Stomach (tissue), 9 donors: ENCODE measurements around the gene PCDHGA8. TPM values are rescaled to one million over a fixed set of nuclear protein-coding genes. Genes with fewer than 3 reads are reported as not detected.
"Not testable (repeated sequence)": the region's sequence is repeated elsewhere in the genome, so short reads cannot be mapped to it uniquely, and the experiment has no call there.

Experiments
- DNase-seq, 2 donors: peaks; one replicate each; pipeline versions ENCODE4 v3.0.0 to v3.0.0-alpha.2; 2013 to 2019
- H3K27ac ChIP-seq, 5 donors: fragments of 200-600 bp in 4 of 5; sonication (generic) in 4 of 5; one replicate each; pipeline ENCODE4 v1.5.1; 2013 to 2019; ENCODE audit warnings: mild to moderate bottlenecking in 1 of 5, moderate library complexity in 1 of 5
- H3K27me3 ChIP-seq, 3 donors: fragments of 200-600 bp; sonication (generic); one replicate each; pipeline ENCODE4 v1.5.1; 2017 to 2019; ENCODE audit warnings: mixed run types in 1 of 3
- H3K36me3 ChIP-seq, 4 donors: fragments of 200-600 bp; sonication (generic); 1 replicate in 3 of 4; 2 replicates in 1 of 4; pipeline ENCODE4 v1.5.1; 2016 to 2019
- H3K4me1 ChIP-seq, 4 donors: fragments of 200-600 bp; sonication (generic); one replicate each; pipeline ENCODE4 v1.5.1; 2016 to 2019
- H3K4me3 ChIP-seq, 4 donors: fragments of 200-600 bp; sonication (generic) in 3 of 4; one replicate each; pipeline ENCODE4 v1.5.1; 2016 to 2019; ENCODE audit warnings: mild to moderate bottlenecking in 1 of 4
- H3K9me3 ChIP-seq, 4 donors: fragments of 200-600 bp; sonication (generic); one replicate each; pipeline ENCODE4 v1.5.1; 2016 to 2019
- CTCF ChIP-seq, 7 experiments: fragments of 450-650 bp in 4 of 7; fragments of 200-600 bp in 3 of 7; sonication (generic) in 3 of 7; IDR thresholded peaks; one replicate each; pipeline ENCODE4 v1.5.1; 2016 to 2019; ENCODE audit warnings: antibody characterized with exemption in 7 of 7, control low read depth in 2 of 7, mild to moderate bottlenecking in 1 of 7
- EP300 ChIP-seq: sonication (generic); formaldehyde crosslinking; IDR thresholded peaks from one replicate; pipeline ENCODE4 v1.6.1; 2017; ENCODE audit warnings: antibody characterized with exemption
- POLR2A ChIP-seq, 4 donors: fragments of 450-650 bp; IDR thresholded peaks; one replicate each; pipeline ENCODE4 v1.6.1; 2016; ENCODE audit warnings: antibody characterized with exemption in 4 of 4, control low read depth in 2 of 4, mild to moderate bottlenecking in 1 of 4, moderate library complexity in 1 of 4
- POLR2AphosphoS5 ChIP-seq, 3 donors: sonication (generic); formaldehyde crosslinking; IDR thresholded peaks; one replicate each; pipeline ENCODE4 v1.6.1; 2016; ENCODE audit warnings: antibody characterized with exemption in 3 of 3
- WGBS, 5 donors: extraction: QIAGEN DNeasy Blood & Tissue Kit in 3 of 5; methylation state at CpG; one replicate each; pipeline versions ENCODE4 v1.1.5 to v1.1.7; 2013 to 2018; 5-methylcytosine and 5-hydroxymethylcytosine counted together
- intact Hi-C: fragments of 100-400 bp; cut with DNase I; formaldehyde crosslinking; loops from one replicate; pipeline ENCODE4 v1.15.1; 2023; ENCODE audit warnings: low total_unique reads
- polyA plus RNA-seq, 3 donors: library from polyadenylated mRNA; stranded (reverse); fragments of 200-250 nt; gene quantifications; one replicate each; pipeline ENCODE4 v1.2.3, GENCODE V29; 2013
- total RNA-seq, 5 donors: library from RNA; depleted of rRNA; stranded (reverse); fragments of >200 nt; gene quantifications; one replicate each; pipeline versions ENCODE4 v1.1.0 to v1.2.3, GENCODE V29; 2014 to 2016
- donor health status: healthy with polysubstance abuse.
- donor health status: Bipolar disorder and iron deficiency.
- donor health status: healthy.

Gene PCDHGA8
- total and polyA plus RNA-seq, 8 donors = under 0.01 to 12.5 (median 0.29) TPM; not detected in 1

- WGBS, 5 donors = 9 to 14% (median 12%) methylated on average over 38 to 50 of the region's 51 CpGs
- Histone ChIP-seq H3K27me3 (peaks cover 0 to 82% (median 44%) of the 10 kb centered on the region in 3 donors), H3K36me3 (peaks cover 0 to 13% (median 6%) of the 10 kb centered on the region in 4 donors), H3K9me3 (peaks cover 49 to 100% (median 95%) of the 10 kb centered on the region in 4 donors), H3K4me3 (peak within 1 kb of the TSS; percentile 11 to 35 (median 20))
- intact Hi-C loops, H3K27ac ChIP-seq, H3K4me1 ChIP-seq: not testable (repeated sequence)
- peak in 1 of 2 donors; percentile 71 for DNase-seq
- TF ChIP-seq CTCF (IDR thresholded peaks at IDR 0.05) = peak in 3 of 7 experiments; percentile 23 to 30 (median 29)
These were observed 15.5 kb downstream of the PCDHGA8 start, which contains the start of gene PCDHGB6 for GRCh38 chr5:141407790-141408505. Gene PCDHGB6 (plus strand): TSS chr5:141408021. CDS start chr5:141408203, 182 bp downstream.

GRCh38 chr5:141409598-141410306 lies 17.3 kb downstream of the PCDHGA8 start:
- H3K27ac ChIP-seq = no peak overlapping the region
- DNase-seq = no peak
- no peak overlapping the region for H3K4me3 ChIP-seq
- peaks cover 0 to 10% (median 2%) of the 10 kb centered on the region in 4 donors for H3K4me1 ChIP-seq
- H3K36me3 ChIP-seq = peaks cover 0 to 18% (median 8%) of the 10 kb centered on the region in 4 donors
- intact Hi-C loops = loop anchor here (10.0 kb wide), 1 partner anchor 115 kb away; no protein-coding TSS in a partner anchor
- TF ChIP-seq POLR2AphosphoS5 (IDR thresholded peaks at IDR 0.05) (no peak), POLR2A (IDR thresholded peaks at IDR 0.05) (no peak), CTCF (IDR thresholded peaks at IDR 0.05) (no peak), EP300 (no peak)
- WGBS, 5 donors = 22 to 36% (median 24%) methylated on average over 13 to 64 of the region's 64 CpGs
- H3K27me3 ChIP-seq = peaks cover 0 to 84% (median 37%) of the 10 kb centered on the region in 3 donors
- peaks cover 52 to 100% (median 95%) of the 10 kb centered on the region in 4 donors for H3K9me3 ChIP-seq

GRCh38 chr5:141411575-141411974 lies 19.1 kb downstream of the PCDHGA8 start:
- 47 to 64% (median 53%) methylated on average over 3 of the region's 3 CpGs for WGBS, 5 donors
- TF ChIP-seq CTCF (IDR thresholded peaks at IDR 0.05) = no peak
- no peak for DNase-seq
- peaks cover 0 to 14% (median 8%) of the 10 kb centered on the region in 4 donors for H3K36me3 ChIP-seq
- peaks cover 0 to 79% (median 34%) of the 10 kb centered on the region in 3 donors for H3K27me3 ChIP-seq
- intact Hi-C loops = loop anchor here (10.0 kb wide), 1 partner anchor 113 kb away; no protein-coding TSS in a partner anchor
- no peak overlapping the region for H3K4me3 ChIP-seq
- H3K4me1 ChIP-seq = peaks cover 0 to 15% (median 2%) of the 10 kb centered on the region in 4 donors
- no peak overlapping the region for H3K27ac ChIP-seq
- H3K9me3 ChIP-seq = peaks cover 50 to 99% (median 91%) of the 10 kb centered on the region in 4 donors

- Histone ChIP-seq H3K27me3 (peaks cover 0 to 81% (median 31%) of the 10 kb centered on the region in 3 donors), H3K27ac (no peak within 1 kb of the TSS), H3K4me1 (peaks cover 0 to 20% (median 5%) of the 10 kb centered on the region in 4 donors), H3K9me3 (peaks cover 43 to 99% (median 89%) of the 10 kb centered on the region in 4 donors), H3K4me3 (peak within 1 kb of the TSS; percentile 27 to 48 (median 39)), H3K36me3 (peaks cover 0 to 14% (median 8%) of the 10 kb centered on the region in 4 donors)
- 7 to 20% (median 10%) methylated on average over 24 to 31 of the region's 31 CpGs for WGBS, 5 donors
- peak; percentile 67 to 77 for DNase-seq
- intact Hi-C loops = loop anchor here (10.0 kb wide), 1 partner anchor 112 kb away; no protein-coding TSS in a partner anchor
- TF ChIP-seq CTCF (IDR thresholded peaks at IDR 0.05) (peak in 4 of 7 experiments; percentile 22 to 46 (median 33)), POLR2A (IDR thresholded peaks at IDR 0.05) (no peak)
These were observed 20.6 kb downstream of the PCDHGA8 start, which contains the start of gene PCDHGA10 for GRCh38 chr5:141412854-141413539. Gene PCDHGA10 (plus strand): TSS chr5:141412987. CDS start chr5:141413176, 189 bp downstream.
